SJSA1 (cell line): ENCODE results near the gene SLC26A11. TPM values are rescaled to one million over a fixed set of nuclear protein-coding genes. Genes with fewer than 3 reads are reported as not detected.

Experiments used
- DNase-seq, 2 experiments: peaks; one replicate each; pipeline ENCODE4 v3.0.0-alpha.2; 2015 to 2020; ENCODE audit warnings: low spot score in 2 of 2, low read depth in 1 of 2
- H3K27ac ChIP-seq: fragments of 250-450 bp; sonication (Bioruptor Pico); 2 replicates; pipeline ENCODE4 v1.5.1; 2020; ENCODE audit warnings: mild to moderate bottlenecking, moderate library complexity
- H3K27me3 ChIP-seq: fragments of 250-450 bp; sonication (Bioruptor Pico); replicated peaks from 2 replicates; pipeline ENCODE4 v1.5.1; 2020; ENCODE audit warnings: mild to moderate bottlenecking, moderate library complexity
- H3K36me3 ChIP-seq: fragments of 250-450 bp; sonication (Bioruptor Pico); 2 replicates; pipeline ENCODE4 v1.5.1; 2020; ENCODE audit warnings: mild to moderate bottlenecking
- H3K4me1 ChIP-seq: fragments of 250-450 bp; sonication (Bioruptor Pico); replicated peaks from 2 replicates; pipeline ENCODE4 v1.6.1; 2021; ENCODE audit warnings: mild to moderate bottlenecking
- H3K4me3 ChIP-seq: fragments of 250-450 bp; sonication (Bioruptor Pico); 2 replicates; pipeline ENCODE4 v1.5.1; 2020; ENCODE audit warnings: mild to moderate bottlenecking
- H3K9me3 ChIP-seq: fragments of 250-450 bp; sonication (Bioruptor Pico); replicated peaks from 2 replicates; pipeline ENCODE4 v1.5.1; 2020; ENCODE audit warnings: mild to moderate bottlenecking
- total RNA-seq: library from RNA; depleted of rRNA; stranded (reverse); fragments of >200 nt; shearing (Covaris generic); gene quantifications from 2 replicates; pipeline ENCODE4 v1.2.3, GENCODE V29; 2014

SLC26A11 gene
- total RNA-seq, 1 experiment from 2014 or later, result 12.3 TPM

DNA sequence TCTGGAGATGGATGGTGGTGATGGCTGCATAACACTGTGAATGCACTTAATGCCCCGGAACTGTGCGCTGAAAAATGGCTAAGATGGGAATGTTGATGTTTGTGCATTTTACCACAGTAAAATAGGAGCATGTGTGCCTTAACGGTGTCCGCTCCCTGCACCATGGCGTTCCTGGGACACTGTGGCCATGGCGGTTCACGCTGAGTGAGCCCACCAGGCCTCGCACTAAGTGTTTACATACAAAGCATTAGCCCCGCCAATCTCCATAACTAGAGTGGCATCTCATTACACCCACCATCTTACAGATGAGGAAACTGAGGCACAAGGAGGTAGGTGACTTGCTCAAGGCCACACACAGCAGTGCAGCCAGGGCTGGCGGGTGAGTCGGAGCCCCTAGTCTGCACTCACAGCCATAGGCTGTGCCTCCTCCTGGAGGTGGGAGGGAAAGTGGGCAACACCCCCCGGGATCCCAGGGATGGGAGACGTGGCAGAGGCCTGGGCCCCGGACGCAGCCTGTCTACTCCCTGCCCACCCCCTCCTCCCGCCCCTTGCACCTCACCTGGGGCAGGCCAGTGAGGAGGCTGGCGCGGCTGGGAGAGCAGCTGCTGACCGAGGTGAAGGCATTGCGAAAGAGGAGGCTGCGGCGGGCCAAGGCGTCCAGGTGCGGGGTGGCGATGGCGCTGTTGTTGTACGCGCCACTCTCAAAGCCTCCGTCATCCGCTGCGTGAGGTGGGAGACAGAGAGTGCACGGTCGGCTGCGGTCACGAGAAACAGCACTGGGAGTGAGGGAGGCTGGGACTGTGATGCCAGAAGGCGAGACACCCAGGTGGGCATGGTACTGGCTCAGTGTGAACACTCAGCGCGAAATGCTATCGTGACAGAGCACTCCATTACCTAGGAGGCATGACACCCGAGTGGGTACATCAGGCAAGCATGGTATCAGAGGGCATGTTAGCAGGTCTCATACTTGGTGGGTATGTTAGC lies 3.5 kb upstream of the SLC26A11 start:
- Histone ChIP-seq H3K4me1 (peaks cover 19% of the 10 kb centered on the region), H3K9me3 (no peaks in the 10 kb centered on the region), H3K27me3 (no peaks in the 10 kb centered on the region), H3K36me3 (peaks cover 80% of the 10 kb centered on the region), H3K27ac (no peak overlapping the region), H3K4me3 (no peak overlapping the region)
- no peak for DNase-seq

DNA sequence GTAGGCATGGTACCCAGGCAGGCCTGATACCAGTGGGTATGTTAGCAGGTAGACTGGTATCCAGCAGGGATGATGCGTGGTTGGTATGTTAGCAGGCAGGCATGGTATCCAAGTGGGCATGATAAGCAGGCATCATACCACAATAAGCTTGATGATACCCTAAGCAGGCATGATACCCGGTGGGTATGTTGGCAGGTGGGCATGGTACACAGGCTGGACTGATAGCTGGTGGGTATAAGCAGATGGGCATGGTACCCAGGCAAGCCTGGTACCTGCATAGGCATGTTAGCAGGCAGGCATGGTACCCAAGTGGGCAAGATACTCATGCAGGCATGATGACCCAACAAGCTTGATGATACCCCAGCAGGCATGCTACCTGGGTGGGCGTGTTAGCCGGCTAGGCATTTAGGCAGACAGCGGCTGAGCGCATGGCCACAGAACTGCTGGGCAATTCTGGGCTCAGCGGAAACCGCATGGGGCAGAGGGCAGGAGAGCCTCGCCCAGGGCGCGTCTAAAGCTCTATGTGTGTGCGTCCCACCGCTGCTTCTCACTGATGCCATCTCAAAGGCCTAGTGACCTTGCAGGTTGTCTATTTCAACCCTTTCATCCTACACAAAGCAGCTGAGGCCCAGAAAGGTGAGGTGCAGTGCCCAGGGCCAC lies 2.4 kb upstream of the SLC26A11 start:
- Histone ChIP-seq H3K4me3 (no peak overlapping the region), H3K9me3 (no peaks in the 10 kb centered on the region), H3K36me3 (peaks cover 69% of the 10 kb centered on the region), H3K27me3 (no peaks in the 10 kb centered on the region), H3K27ac (no peak overlapping the region), H3K4me1 (peaks cover 19% of the 10 kb centered on the region)
- no peak for DNase-seq

DNA sequence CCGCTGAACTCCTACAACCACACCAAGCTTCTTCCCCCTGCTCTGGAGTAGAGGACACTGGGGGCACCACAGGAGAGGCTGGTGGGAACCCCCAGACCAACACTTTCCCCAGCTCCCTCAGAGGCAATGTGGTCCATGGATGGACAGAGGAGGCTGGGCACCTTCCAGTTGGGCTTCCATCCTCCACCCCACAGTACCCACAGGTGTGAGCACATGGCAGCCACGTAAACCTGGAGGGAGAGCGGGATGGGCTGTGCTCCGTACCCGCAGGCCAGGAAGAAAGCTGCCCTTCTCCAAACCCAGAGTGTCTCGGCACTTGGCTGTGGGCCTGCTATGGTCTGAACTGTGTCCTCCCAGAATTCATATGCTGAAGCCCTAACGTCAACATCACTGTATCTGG lies 1.8 kb upstream of the SLC26A11 start:
- peaks cover 19% of the 10 kb centered on the region for H3K4me1 ChIP-seq
- H3K27me3 ChIP-seq, result no peaks in the 10 kb centered on the region
- DNase-seq, result no peak
- H3K36me3 ChIP-seq, result peaks cover 66% of the 10 kb centered on the region
- no peak overlapping the region for H3K4me3 ChIP-seq
- no peak overlapping the region for H3K27ac ChIP-seq
- H3K9me3 ChIP-seq, result no peaks in the 10 kb centered on the region

DNA sequence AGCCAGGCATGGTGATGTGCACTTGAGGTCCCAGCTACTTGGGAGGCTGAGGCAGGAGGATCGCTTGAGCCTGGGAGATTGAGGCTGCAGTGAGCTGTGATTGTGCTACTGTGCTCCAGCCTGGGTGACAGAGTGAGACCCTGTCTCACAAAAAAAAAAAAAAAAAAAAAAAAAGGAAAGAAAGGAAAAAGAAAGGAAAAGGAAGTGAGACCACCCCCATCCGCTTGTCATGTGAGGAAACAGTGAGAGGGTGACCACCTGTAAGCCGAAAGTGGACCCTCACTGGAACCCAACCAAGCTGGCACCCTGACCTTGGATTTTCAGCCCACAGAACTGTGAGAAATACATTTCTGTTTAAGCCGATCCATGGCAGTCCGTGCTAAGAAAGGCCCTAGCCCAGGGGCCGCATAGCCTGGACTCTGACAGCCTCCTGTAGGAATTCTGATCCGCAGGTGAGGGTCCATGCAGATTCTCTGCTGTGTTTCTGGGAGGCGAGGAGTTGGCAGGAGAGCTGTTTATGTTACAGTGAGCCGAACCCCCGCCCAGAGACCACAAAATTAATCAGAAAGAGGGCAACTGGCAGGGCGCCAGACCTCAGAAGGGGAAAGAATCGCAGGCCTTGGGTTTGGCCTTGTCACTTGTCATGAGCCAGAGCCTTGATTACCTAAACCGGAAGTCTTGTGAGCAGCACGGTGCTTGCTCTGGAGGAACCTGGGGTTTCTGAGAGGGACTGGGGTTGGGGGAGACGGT lies 1.0 kb upstream of the SLC26A11 start:
- peak; percentile 93 to 95 for DNase-seq
- Histone ChIP-seq H3K36me3 (peaks cover 58% of the 10 kb centered on the region), H3K9me3 (no peaks in the 10 kb centered on the region), H3K27me3 (no peaks in the 10 kb centered on the region), H3K27ac (peak overlapping the region; percentile 51), H3K4me1 (peaks cover 19% of the 10 kb centered on the region), H3K4me3 (peak overlapping the region; percentile 82)

DNA sequence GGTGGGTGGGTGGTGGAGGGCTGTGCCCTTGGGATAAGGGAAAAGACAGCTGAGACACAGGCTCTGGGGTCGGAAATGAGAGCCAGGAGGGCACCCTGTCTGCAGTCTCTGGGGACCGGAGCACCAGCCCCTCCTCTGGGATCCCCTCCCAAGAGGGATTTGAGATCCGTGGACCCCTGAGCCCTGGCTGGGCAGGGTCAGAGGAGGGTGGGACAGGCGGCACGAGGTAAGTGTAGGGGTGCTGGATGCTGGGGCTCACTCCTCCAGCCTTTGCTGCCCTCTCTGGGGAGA lies 519 bp upstream of the SLC26A11 start:
- Histone ChIP-seq H3K4me3 (peak overlapping the region; percentile 82), H3K27me3 (no peaks in the 10 kb centered on the region), H3K4me1 (peaks cover 19% of the 10 kb centered on the region), H3K9me3 (no peaks in the 10 kb centered on the region), H3K27ac (peak overlapping the region; percentile 51), H3K36me3 (peaks cover 53% of the 10 kb centered on the region)
- no peak for DNase-seq

DNA sequence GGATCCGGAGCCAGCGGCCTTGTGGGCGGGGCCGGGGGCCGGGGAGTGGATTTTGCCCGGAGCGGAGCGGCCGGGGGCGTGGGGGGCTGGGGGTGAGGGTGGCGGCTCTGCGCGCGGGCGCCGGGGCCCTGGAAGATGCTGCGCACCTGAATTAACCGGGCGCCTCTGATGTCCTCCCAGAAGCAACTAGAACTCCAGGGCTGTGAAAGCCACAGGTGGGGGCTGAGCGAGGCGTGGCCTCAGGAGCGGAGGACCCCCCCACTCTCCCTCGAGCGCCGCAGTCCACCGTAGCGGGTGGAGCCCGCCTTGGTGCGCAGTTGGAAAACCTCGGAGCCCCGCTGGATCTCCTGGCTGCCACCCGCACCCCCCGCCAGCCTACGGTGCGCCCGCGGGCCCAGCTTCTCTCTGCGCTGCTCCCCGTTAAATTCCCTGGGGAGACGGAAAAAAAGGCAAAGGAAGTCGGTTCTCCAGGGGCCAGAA lies 549 bp downstream of the SLC26A11 start:
- Histone ChIP-seq H3K27ac (no peak overlapping the region), H3K4me1 (peaks cover 19% of the 10 kb centered on the region), H3K9me3 (no peaks in the 10 kb centered on the region), H3K4me3 (peak overlapping the region; percentile 82), H3K36me3 (peaks cover 43% of the 10 kb centered on the region), H3K27me3 (no peaks in the 10 kb centered on the region)
- DNase-seq, result no peak

DNA sequence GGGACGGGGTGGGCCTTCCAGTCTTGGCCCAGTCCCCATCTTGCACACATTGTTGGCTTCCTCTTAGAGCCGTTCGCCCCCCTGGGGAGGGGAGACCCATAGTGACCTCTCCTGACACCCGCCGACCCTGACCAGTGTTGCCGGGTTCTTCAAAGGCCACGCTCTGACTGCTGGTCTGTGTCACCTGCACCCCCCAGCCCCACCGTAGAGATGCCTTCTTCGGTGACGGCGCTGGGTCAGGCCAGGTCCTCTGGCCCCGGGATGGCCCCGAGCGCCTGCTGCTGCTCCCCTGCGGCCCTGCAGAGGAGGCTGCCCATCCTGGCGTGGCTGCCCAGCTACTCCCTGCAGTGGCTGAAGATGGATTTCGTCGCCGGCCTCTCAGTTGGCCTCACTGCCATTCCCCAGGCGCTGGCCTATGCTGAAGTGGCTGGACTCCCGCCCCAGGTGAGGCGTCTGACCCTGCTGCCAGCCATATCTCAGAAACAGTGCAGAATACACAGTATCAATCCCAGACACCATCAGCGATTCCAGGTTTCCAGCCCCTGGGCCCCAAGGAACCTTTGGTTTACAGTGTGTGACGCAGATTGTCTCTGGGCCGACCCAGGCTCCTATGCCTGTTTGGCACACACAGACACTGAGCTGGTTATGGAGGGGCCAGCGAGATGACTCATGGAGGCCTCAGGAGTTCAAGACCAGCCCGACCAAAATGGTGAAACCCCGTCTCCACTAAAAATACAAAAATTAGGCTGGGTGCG lies 1.3 kb downstream of the SLC26A11 start:
- H3K36me3 ChIP-seq, result peaks cover 37% of the 10 kb centered on the region
- no peaks in the 10 kb centered on the region for H3K9me3 ChIP-seq
- H3K27me3 ChIP-seq, result no peaks in the 10 kb centered on the region
- no peak overlapping the region for H3K4me3 ChIP-seq
- no peak overlapping the region for H3K27ac ChIP-seq
- no peak for DNase-seq
- H3K4me1 ChIP-seq, result peaks cover 19% of the 10 kb centered on the region

DNA sequence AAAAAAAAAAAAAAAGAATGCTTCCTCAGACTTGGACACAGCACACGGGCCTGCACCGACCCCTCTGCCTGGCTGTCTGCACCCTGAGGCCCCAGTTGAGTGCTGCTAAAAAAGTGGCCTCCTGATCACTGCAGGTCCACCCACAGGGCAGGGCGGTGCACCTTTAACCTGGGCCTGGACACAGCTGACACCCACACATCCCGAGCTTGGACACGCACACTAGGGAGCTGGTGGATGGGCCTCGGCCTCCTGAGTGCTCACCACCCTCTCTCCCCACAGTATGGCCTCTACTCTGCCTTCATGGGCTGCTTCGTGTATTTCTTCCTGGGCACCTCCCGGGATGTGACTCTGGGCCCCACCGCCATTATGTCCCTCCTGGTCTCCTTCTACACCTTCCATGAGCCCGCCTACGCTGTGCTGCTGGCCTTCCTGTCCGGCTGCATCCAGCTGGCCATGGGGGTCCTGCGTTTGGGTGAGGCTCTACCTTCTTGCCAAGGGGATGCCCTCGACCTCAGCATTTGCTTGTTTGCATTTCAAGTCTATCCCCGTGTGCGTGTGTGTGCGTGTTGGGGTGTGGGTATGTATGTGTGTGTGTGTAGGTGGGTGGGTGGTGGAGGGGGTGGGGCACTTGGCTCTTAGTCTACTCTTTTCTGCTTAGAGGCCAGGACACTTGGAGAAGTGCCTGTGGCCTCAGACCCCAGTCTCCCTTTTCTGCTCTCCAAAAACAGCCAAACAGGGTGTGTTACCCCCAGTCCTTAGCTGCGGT lies 2.3 kb downstream of the SLC26A11 start:
- Histone ChIP-seq H3K4me3 (no peak overlapping the region), H3K27me3 (no peaks in the 10 kb centered on the region), H3K9me3 (no peaks in the 10 kb centered on the region), H3K4me1 (peaks cover 19% of the 10 kb centered on the region), H3K36me3 (peaks cover 27% of the 10 kb centered on the region), H3K27ac (no peak overlapping the region)
- DNase-seq, result no peak

DNA sequence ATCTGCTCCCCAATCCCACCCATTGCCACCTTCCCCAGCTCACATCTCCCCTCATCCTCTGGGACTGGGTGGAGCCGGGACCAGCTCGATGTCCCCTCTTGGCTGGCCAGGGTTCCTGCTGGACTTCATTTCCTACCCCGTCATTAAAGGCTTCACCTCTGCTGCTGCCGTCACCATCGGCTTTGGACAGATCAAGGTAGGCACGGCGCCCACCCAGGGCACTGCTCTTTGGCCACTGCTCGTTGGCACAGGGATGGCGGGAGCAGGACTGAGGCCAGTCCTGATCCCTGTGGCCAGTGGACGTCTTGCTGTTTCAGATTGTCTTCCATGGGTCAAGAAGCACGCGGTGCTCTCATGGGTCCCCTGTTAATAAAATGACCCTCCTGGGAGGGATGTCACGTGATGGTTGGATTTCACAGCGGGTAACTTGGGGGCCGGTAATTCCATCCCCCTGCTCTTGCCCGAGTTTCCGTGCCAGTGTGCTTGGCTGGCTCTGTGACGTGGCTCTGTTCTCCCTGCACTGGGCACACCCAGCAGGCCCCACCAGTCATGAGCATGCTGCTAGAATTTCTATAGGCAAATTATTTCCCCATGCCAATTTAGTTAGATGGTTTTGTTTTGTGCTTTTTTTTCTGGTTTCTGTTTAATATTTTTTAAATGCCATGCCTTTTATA lies 3.1 kb downstream of the SLC26A11 start:
- no peaks in the 10 kb centered on the region for H3K9me3 ChIP-seq
- H3K4me3 ChIP-seq, result no peak overlapping the region
- H3K36me3 ChIP-seq, result peaks cover 22% of the 10 kb centered on the region
- no peak overlapping the region for H3K27ac ChIP-seq
- DNase-seq, result no peak
- peaks cover 19% of the 10 kb centered on the region for H3K4me1 ChIP-seq
- no peaks in the 10 kb centered on the region for H3K27me3 ChIP-seq

- Histone ChIP-seq H3K27me3 (no peaks in the 10 kb centered on the region), H3K4me1 (peaks cover 14% of the 10 kb centered on the region), H3K4me3 (no peak overlapping the region), H3K27ac (no peak overlapping the region), H3K36me3 (peaks cover 23% of the 10 kb centered on the region), H3K9me3 (no peaks in the 10 kb centered on the region)
- no peak for DNase-seq
Observed at GRCh38 chr17:80223838-80224497, 3.7 kb downstream of the SLC26A11 start.

DNA sequence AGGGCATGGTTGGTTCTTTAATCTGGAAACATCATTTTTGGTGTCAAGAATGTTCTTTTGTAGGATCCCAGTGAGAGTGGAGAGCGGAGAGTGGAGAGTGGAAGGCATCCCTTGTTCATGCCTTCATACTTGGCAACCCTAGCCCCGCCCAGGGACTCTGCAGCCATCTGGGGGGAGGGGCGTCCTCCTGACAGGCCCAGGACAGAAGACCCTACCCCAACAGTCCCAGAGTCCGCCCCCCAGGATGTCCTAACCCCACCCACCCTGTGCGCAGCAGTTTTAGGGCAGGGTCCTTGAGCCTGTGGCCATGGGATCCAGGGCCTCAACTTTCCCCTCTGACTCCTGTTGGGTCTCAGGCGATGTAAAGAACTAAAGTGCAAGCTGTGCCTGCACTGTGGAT lies 4.5 kb downstream of the SLC26A11 start:
- peaks cover 19% of the 10 kb centered on the region for H3K36me3 ChIP-seq
- no peak overlapping the region for H3K27ac ChIP-seq
- no peak for DNase-seq

DNA sequence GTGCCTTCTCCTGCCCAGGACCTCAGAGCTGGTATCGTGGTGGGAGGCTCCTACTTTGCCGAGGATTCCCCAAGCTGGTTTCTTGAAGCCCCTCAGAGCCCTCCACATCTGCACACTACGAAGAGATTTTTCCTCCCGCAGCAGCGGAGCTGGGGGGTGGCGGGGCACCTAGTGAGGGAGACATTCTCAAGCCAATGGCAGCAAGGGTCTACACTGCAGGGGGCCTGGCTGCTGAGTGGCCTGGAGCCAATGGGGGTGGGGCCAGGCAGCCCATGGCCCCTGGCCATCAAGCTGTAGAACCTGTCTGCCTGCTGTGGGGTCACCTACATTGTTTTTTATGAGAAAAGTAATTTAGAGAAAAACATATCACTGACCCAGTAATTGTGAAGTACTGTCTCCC lies 5.0 kb downstream of the SLC26A11 start:
- Histone ChIP-seq H3K27ac (no peak overlapping the region), H3K27me3 (no peaks in the 10 kb centered on the region), H3K4me1 (0 out of 2 replicates have a peak, but pooled peaks cover 3% of the 10 kb centered on the region), H3K9me3 (no peaks in the 10 kb centered on the region), H3K36me3 (peaks cover 15% of the 10 kb centered on the region), H3K4me3 (no peak overlapping the region)
- DNase-seq, result no peak

More for the DNA sequence above, 4.5 kb downstream of the SLC26A11 start:
- Histone ChIP-seq H3K27me3 (no peaks in the 10 kb centered on the region), H3K9me3 (no peaks in the 10 kb centered on the region), H3K4me3 (no peak overlapping the region), H3K4me1 (peaks cover 7% of the 10 kb centered on the region)
